OCI-LY1 (cell line): Measurements from ENCODE around the gene SUGP2.

Source experiments
- H2AFZ ChIP-seq: fragments of 200-600 bp; sonication (generic), shearing (Covaris generic); 2 replicates; pipeline ENCODE4 v1.6.0; 2014; ENCODE audit warnings: antibody characterized with exemption, mild to moderate bottlenecking, low read length
- H3F3A ChIP-seq: fragments of 200-600 bp; sonication (generic), shearing (Covaris generic); 2 replicates; pipeline ENCODE4 v1.6.0; 2014; ENCODE audit warnings: mild to moderate bottlenecking, antibody characterized with exemption, low read length, moderate library complexity; ENCODE audit not compliant: insufficient read depth
- H3K27ac ChIP-seq: fragments of 200-600 bp; sonication (generic); 2 replicates; pipeline ENCODE4 v1.5.1; 2014; ENCODE audit warnings: low read length, mixed run types, mild to moderate bottlenecking, low read depth; ENCODE audit not compliant: poor library complexity, severe bottlenecking
- H3K27me3 ChIP-seq: fragments of 200-600 bp; sonication (generic); 2 replicates; pipeline ENCODE4 v1.6.0; 2014; ENCODE audit warnings: antibody characterized with exemption, mild to moderate bottlenecking, low read length, moderate library complexity; ENCODE audit not compliant: insufficient read depth
- H3K36me3 ChIP-seq: fragments of 200-600 bp; sonication (generic); 2 replicates; pipeline ENCODE4 v1.6.1; 2014; ENCODE audit warnings: mild to moderate bottlenecking, antibody characterized with exemption, low read length, moderate library complexity, mixed read lengths; ENCODE audit not compliant: insufficient read depth
- H3K4me1 ChIP-seq: fragments of 200-600 bp; sonication (generic); 2 replicates; pipeline ENCODE4 v1.5.1; 2014; ENCODE audit warnings: mild to moderate bottlenecking, low read length, moderate library complexity; ENCODE audit not compliant: insufficient read depth, severe bottlenecking
- H3K4me2 ChIP-seq: fragments of 200-600 bp; sonication (generic), shearing (Covaris generic); 2 replicates; pipeline ENCODE4 v1.6.1; 2014; ENCODE audit warnings: low read length
- H3K4me3 ChIP-seq: fragments of 200-600 bp; sonication (generic); 2 replicates; pipeline ENCODE4 v1.5.1; 2014; ENCODE audit warnings: low read length, low read depth, mild to moderate bottlenecking, mixed read lengths; ENCODE audit not compliant: poor library complexity, severe bottlenecking
- H3K79me2 ChIP-seq: fragments of 200-600 bp; shearing (Covaris generic); 2 replicates; pipeline ENCODE4 v1.6.1; 2016; ENCODE audit warnings: mixed run types, low read length, mixed read lengths; ENCODE audit not compliant: insufficient read depth
- H3K9ac ChIP-seq: fragments of 200-600 bp; sonication (generic), shearing (Covaris generic); 2 replicates; pipeline ENCODE4 v1.6.1; 2014; ENCODE audit warnings: mild to moderate bottlenecking, low read length, mixed read lengths
- H3K9me2 ChIP-seq: fragments of 200-600 bp; sonication (generic), shearing (Covaris generic); 2 replicates; pipeline ENCODE4 v1.6.1; 2014; ENCODE audit warnings: low read depth, mild to moderate bottlenecking, low read length, mixed read lengths
- H3K9me3 ChIP-seq: fragments of 200-600 bp; shearing (Covaris generic); 2 replicates; pipeline ENCODE4 v1.6.1; 2014; ENCODE audit warnings: low read length, mixed read lengths
- H4K20me1 ChIP-seq: fragments of 200-600 bp; sonication (generic), shearing (Covaris generic); 2 replicates; pipeline ENCODE4 v1.6.0; 2016; ENCODE audit warnings: mild to moderate bottlenecking, low read length; ENCODE audit not compliant: insufficient read depth
- EZH2 ChIP-seq: fragments of 200-600 bp; sonication (generic), shearing (Covaris generic); IDR thresholded peaks from 2 replicates; pipeline ENCODE4 v1.8.0; 2017; ENCODE audit warnings: borderline replicate concordance, mixed run types, mild to moderate bottlenecking, antibody characterized with exemption, low read length, moderate library complexity, mixed read lengths
- TF ChIP-seq, protein P1 (sequence below): fragments of 200-600 bp; sonication (generic), shearing (Covaris generic); IDR thresholded peaks from 2 replicates; pipeline ENCODE4 v1.5.1; 2017; ENCODE audit warnings: mild to moderate bottlenecking, antibody characterized with exemption, low read length, moderate library complexity, mixed read lengths

SUGP2 gene

DNA sequence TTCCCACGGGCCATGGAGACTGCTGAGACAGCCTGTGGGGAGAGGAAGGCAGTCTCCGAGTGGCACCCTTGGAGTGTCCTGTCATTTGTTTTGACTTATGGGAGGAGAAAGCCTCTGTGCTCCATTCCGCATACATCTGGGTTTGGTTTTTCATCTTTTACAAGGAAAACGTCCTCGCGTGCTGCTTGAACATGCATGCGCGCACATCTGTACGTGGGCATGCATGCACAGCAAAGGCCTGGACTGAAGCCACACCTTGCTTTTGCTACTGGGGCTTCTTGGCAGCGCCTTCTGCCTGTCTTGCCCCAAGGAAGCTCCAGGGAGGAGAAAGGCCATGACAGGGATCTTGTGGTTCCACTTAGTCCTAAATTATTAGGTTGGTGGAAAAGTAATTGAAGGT lies 44.0 kb downstream of the SUGP2 start:
- Histone ChIP-seq H3K36me3 (peaks cover 34% of the 10 kb centered on the region), H4K20me1 (no peaks in the 10 kb centered on the region), H2AFZ (no peak overlapping the region), H3K4me3 (no peak overlapping the region), H3K79me2 (no peaks in the 10 kb centered on the region), H3K9ac (no peak overlapping the region), H3K4me1 (no peaks in the 10 kb centered on the region), H3K9me2 (no peaks in the 10 kb centered on the region), H3F3A (no peaks in the 10 kb centered on the region), H3K27ac (no peak overlapping the region), H3K27me3 (no peaks in the 10 kb centered on the region; the same call in 1 of the 2 replicates), H3K9me3 (no peaks in the 10 kb centered on the region), H3K4me2 (no peak overlapping the region)
- TF ChIP-seq EZH2 = no peak
- TF ChIP-seq, protein P1, sequence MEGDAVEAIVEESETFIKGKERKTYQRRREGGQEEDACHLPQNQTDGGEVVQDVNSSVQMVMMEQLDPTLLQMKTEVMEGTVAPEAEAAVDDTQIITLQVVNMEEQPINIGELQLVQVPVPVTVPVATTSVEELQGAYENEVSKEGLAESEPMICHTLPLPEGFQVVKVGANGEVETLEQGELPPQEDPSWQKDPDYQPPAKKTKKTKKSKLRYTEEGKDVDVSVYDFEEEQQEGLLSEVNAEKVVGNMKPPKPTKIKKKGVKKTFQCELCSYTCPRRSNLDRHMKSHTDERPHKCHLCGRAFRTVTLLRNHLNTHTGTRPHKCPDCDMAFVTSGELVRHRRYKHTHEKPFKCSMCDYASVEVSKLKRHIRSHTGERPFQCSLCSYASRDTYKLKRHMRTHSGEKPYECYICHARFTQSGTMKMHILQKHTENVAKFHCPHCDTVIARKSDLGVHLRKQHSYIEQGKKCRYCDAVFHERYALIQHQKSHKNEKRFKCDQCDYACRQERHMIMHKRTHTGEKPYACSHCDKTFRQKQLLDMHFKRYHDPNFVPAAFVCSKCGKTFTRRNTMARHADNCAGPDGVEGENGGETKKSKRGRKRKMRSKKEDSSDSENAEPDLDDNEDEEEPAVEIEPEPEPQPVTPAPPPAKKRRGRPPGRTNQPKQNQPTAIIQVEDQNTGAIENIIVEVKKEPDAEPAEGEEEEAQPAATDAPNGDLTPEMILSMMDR = no peak

GRCh38 chr19:18987456-18987855 lies 45.9 kb downstream of the SUGP2 start:
- no peaks in the 10 kb centered on the region for H3K9me2 ChIP-seq
- H3K4me1 ChIP-seq = no peaks in the 10 kb centered on the region
- H3F3A ChIP-seq = no peaks in the 10 kb centered on the region
- no peak overlapping the region for H3K4me2 ChIP-seq
- H4K20me1 ChIP-seq = no peaks in the 10 kb centered on the region
- no peaks in the 10 kb centered on the region for H3K79me2 ChIP-seq
- H3K27me3 ChIP-seq = no peaks in the 10 kb centered on the region; the same call in 1 of the 2 replicates
- H3K9me3 ChIP-seq = no peaks in the 10 kb centered on the region
- TF ChIP-seq, protein P1 = no peak
- no peak for TF ChIP-seq EZH2
- no peak overlapping the region for H3K4me3 ChIP-seq
- H3K9ac ChIP-seq = no peak overlapping the region
- H3K27ac ChIP-seq = no peak overlapping the region
- no peak overlapping the region for H2AFZ ChIP-seq
- H3K36me3 ChIP-seq = peaks cover 15% of the 10 kb centered on the region; the same call in 1 of the 2 replicates

DNA sequence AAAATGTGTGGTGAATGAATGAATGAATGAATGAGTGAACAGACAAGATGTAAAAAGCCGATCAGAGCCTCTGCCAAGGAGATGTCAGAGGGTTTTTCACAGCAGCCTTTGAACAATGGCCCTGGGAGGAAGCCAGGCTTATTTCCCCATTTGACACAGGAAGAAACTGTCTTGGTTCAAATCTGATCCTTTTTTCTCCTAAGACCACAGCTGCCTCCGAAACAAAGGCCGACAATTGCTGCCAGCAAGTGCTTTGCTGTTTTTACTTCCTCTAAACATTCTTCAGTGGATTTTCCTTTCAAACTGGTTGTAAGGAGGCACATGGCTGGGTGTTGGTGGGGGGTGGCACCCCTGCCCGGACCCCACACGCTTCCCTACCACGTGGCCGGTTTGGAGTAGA lies 48.1 kb downstream of the SUGP2 start:
- Histone ChIP-seq H3F3A (no peaks in the 10 kb centered on the region), H4K20me1 (no peaks in the 10 kb centered on the region), H3K9me2 (no peaks in the 10 kb centered on the region), H3K27ac (no peak overlapping the region), H3K4me3 (no peak overlapping the region), H3K4me1 (no peaks in the 10 kb centered on the region), H2AFZ (no peak overlapping the region), H3K27me3 (no peaks in the 10 kb centered on the region; the same call in 1 of the 2 replicates), H3K36me3 (no peaks in the 10 kb centered on the region), H3K4me2 (no peak overlapping the region), H3K79me2 (no peaks in the 10 kb centered on the region), H3K9me3 (no peaks in the 10 kb centered on the region), H3K9ac (no peak overlapping the region)
- no peak for TF ChIP-seq EZH2
- TF ChIP-seq, protein P1 = no peak
